ENCODE data around the gene ARFGEF2. TPM values are rescaled to one million over a fixed set of nuclear protein-coding genes. Genes with fewer than 3 reads are reported as not detected.

The ARFGEF2 gene
- total and polyA plus RNA-seq, 8 donors, result 6.9 to 26.2 (median 23.0) TPM

DNA sequence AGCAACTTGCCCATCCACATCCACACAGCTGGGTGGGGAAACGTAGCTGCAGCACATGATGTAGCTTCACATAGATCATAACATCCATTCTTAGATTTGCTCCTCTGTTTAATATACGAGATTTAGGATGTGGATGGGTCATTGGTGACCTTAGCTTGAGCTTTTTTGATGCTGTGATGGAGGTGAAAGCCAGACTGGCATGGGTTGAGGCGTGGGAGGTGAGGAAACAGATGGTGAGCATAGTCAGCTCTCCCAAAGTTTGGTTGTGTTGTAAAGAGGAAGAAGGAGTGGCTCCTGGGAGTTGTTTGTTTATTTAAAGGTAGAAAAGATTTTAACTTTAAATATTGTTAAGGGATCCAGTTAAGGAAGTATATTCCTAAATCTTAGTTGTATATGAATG is 5.3 kb downstream of the ARFGEF2 start:
- 63 to 65% methylated on average over 3 of the region's 3 CpGs for WGBS, 2 donors
- TF ChIP-seq, protein P1, sequence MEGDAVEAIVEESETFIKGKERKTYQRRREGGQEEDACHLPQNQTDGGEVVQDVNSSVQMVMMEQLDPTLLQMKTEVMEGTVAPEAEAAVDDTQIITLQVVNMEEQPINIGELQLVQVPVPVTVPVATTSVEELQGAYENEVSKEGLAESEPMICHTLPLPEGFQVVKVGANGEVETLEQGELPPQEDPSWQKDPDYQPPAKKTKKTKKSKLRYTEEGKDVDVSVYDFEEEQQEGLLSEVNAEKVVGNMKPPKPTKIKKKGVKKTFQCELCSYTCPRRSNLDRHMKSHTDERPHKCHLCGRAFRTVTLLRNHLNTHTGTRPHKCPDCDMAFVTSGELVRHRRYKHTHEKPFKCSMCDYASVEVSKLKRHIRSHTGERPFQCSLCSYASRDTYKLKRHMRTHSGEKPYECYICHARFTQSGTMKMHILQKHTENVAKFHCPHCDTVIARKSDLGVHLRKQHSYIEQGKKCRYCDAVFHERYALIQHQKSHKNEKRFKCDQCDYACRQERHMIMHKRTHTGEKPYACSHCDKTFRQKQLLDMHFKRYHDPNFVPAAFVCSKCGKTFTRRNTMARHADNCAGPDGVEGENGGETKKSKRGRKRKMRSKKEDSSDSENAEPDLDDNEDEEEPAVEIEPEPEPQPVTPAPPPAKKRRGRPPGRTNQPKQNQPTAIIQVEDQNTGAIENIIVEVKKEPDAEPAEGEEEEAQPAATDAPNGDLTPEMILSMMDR (IDR thresholded peaks at IDR 0.05), result no peak
- H3K36me3 ChIP-seq, result no peaks in the 10 kb centered on the region
- intact Hi-C loops (cut with DNase I), result no loop called here
- DNase-seq (no peak), ATAC-seq (no peak), FAIRE-seq (no peak)
- no peaks in the 10 kb centered on the region for H3K27me3 ChIP-seq
- no peaks in the 10 kb centered on the region for H3K9me3 ChIP-seq
- peaks cover 9 to 51% (median 10%) of the 10 kb centered on the region in 3 donors for H3K4me1 ChIP-seq
- H3K4me3 ChIP-seq, result no peak overlapping the region
- H3K27ac ChIP-seq, result no peak overlapping the region

DNA sequence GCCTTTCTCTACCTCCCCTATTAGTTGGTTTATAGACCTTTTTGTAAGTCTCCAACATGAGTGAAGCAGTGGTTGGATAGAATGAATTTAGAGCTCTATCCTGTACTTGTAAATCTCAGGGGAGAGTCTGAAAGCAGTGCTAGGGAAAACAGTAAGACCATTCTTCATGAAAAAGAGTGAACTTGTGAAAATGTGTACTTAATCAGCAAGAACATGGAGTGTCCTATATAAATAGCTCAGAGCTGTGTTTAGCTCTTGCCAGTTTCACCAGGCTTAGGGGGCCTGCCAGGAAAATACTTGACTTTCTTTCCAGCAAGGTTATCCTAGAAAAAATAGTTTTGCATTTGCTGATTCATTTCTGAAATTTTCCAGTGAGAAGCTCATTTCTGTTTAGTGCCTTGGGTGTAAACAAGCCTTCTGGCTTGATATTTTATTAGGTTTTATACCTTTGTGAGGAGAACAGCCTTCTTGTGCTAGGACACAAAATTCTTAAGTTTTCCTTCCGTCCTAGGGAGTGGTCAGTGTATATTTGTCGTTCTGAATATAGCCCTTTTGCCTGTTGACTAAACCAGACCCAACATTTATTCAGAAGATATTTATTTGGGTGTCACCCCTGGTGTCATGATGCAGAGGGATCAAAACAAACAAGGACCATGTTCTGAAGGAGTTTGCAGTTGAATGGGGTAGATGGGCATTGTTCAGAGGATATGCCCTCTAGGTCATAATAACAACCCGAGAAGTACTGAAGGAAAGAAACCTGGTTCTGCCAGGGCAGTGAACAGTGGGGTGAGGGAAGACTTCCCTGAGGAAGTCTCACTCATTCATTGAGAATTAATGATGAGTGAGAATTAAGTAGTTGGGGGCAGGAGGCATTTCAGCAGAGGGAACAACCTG is 7.6 kb downstream of the ARFGEF2 start:
- TF ChIP-seq, protein P1 (IDR thresholded peaks at IDR 0.05), result no peak
- Histone ChIP-seq H3K9me3 (no peaks in the 10 kb centered on the region), H3K27ac (no peak overlapping the region), H3K27me3 (no peaks in the 10 kb centered on the region), H3K4me1 (peaks cover 6 to 42% (median 17%) of the 10 kb centered on the region in 3 donors), H3K4me3 (no peak overlapping the region), H3K36me3 (no peaks in the 10 kb centered on the region)
- ATAC-seq, result no peak
- 54 to 77% methylated on average over 3 of the region's 3 CpGs for WGBS, 2 donors
- no peak for FAIRE-seq
- DNase-seq, result no peak
- intact Hi-C loops (cut with DNase I), result no loop called here

DNA sequence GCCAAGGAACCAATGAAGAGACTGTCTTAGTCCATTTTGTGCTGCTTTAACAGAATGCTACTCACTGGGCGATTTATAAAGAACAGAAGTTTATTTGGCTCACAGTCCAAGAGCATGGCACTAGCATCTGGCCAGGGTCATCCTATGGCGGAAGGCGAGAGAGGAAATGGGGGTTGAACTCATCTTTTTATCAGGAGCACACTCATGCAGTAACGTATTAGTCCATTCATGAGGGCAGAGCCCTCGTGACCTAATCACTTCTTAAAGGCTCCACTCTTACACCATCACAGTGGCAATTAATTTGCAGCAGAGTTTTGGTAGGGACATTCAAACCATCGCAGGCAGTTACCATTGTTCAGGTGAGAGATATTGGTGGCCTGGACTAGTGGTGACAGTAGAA is 8.5 kb downstream of the ARFGEF2 start:
- DNase-seq (no peak), ATAC-seq (no peak), FAIRE-seq (no peak)
- TF ChIP-seq, protein P1 (IDR thresholded peaks at IDR 0.05), result no peak
- Histone ChIP-seq H3K36me3 (no peaks in the 10 kb centered on the region), H3K4me1 (peaks cover 6 to 43% (median 10%) of the 10 kb centered on the region in 3 donors), H3K27me3 (no peaks in the 10 kb centered on the region), H3K9me3 (no peaks in the 10 kb centered on the region), H3K27ac (no peak overlapping the region), H3K4me3 (no peak overlapping the region)
- intact Hi-C loops (cut with DNase I), result no loop called here
- 75 to 79% methylated on average over 6 of the region's 6 CpGs for WGBS, 2 donors

DNA sequence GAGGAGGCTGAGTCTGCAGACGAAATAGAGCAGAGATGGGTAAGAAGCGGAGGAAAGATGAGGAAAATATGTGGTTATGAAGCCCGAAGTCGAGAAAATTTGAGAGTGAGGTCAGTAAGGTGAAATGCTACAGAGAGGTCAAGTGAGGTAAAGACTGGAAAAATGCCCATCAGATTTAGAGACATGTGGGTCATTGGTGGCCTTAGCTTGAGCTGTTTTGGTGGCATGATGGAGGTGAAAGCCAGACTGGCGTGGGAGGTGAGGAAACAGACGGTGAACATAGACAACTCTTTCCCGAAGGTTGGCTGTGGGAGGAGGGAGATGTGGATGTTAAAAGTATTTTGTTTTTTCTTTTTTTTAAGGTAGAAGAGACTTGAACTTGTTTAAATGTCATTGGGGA is 9.4 kb downstream of the ARFGEF2 start:
- Histone ChIP-seq H3K4me3 (no peak overlapping the region), H3K27ac (no peak overlapping the region), H3K27me3 (no peaks in the 10 kb centered on the region), H3K36me3 (no peaks in the 10 kb centered on the region), H3K9me3 (no peaks in the 10 kb centered on the region), H3K4me1 (peaks cover 6 to 41% (median 10%) of the 10 kb centered on the region in 3 donors)
- ATAC-seq (no peak), DNase-seq (no peak), FAIRE-seq (no peak)
- intact Hi-C loops (cut with DNase I), result no loop called here
- TF ChIP-seq, protein P1 (IDR thresholded peaks at IDR 0.05), result no peak
- WGBS, 2 donors, result 81 to 90% methylated on average over 7 of the region's 7 CpGs
